Liver (tissue), 3 donors: ENCODE measurements around the gene TEAD2.
"Not testable (repeated sequence)": the region's sequence is repeated elsewhere in the genome, so short reads cannot be mapped to it uniquely, and the experiment has no call there.

Experiments used
- CTCF ChIP-seq: fragments of 150-350 bp; IDR thresholded peaks from 2 replicates; pipeline ENCODE4 v1.5.1; 2017; ENCODE audit warnings: improper control_type of control experiment, low read depth, low read length; ENCODE audit not compliant: missing input control
- GABPA ChIP-seq, 2 donors: IDR thresholded peaks in 1 of 2; conservative IDR thresholded peaks in 1 of 2; 2 replicates each; pipeline ENCODE4 v1.6.1; 2016; ENCODE audit warnings: antibody characterized with exemption in 2 of 2, mild to moderate bottlenecking in 1 of 2, moderate library complexity in 1 of 2
- RXRA ChIP-seq, 2 donors: IDR thresholded peaks; 2 replicates each; pipeline ENCODE4 v1.6.1; 2017 to 2018; ENCODE audit warnings: antibody characterized with exemption in 2 of 2, mild to moderate bottlenecking in 1 of 2
- donor health status: healthy.
- donor health status: healthy.

DNA sequence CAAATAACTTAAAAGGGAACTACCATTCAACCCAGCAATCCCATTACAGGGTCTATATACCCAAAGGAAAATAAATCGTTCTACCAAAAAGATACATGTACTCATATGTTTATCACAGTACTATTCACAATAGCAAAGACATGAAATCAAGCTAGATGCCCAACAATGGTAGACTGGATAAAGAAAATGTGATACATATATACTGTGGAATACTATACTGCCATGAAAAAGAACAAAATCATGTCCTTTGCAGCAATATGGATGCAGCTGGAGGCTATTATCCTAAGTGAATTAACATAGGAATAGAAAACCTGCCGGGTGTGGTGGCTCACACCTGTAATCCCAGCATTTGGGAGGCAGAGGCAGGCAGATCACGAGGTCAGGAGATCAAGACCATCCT lies 63.6 kb downstream of the TEAD2 start:
- not testable (repeated sequence) for TF ChIP-seq CTCF; GABPA (IDR thresholded peaks at IDR 0.05 in 1 of 2, conservative IDR thresholded peaks at IDR 0.05 in 1 of 2); RXRA (IDR thresholded peaks at IDR 0.05)
